Transverse colon (tissue), 4 donors: ENCODE results near the gene PALLD. TPM values are rescaled to one million over a fixed set of nuclear protein-coding genes. Genes with fewer than 3 reads are reported as not detected.
A peak's percentile ranks its signal among the peaks of the same experiment; 100 is the strongest.

Experiments
- DNase-seq: peaks from one replicate; pipeline ENCODE4 v3.0.0-alpha.2; 2019
- H3K27ac ChIP-seq, 4 donors: fragments of 200-600 bp; sonication (generic); 2 replicates each; pipeline ENCODE4 v1.5.1; 2016 to 2018; ENCODE audit warnings: inconsistent platforms in 4 of 4
- H3K27me3 ChIP-seq: fragments of 200-600 bp; sonication (generic); 2 replicates; pipeline ENCODE4 v1.5.1; 2017; ENCODE audit warnings: inconsistent platforms
- H3K36me3 ChIP-seq, 4 donors: fragments of 200-600 bp; sonication (generic); 2 replicates each; pipeline ENCODE4 v1.5.1; 2017 to 2019; ENCODE audit warnings: inconsistent platforms in 4 of 4
- H3K4me1 ChIP-seq, 4 donors: fragments of 200-600 bp; sonication (generic); 2 replicates each; pipeline ENCODE4 v1.5.1; 2017 to 2020; ENCODE audit warnings: inconsistent platforms in 4 of 4
- H3K4me3 ChIP-seq, 4 donors: fragments of 200-600 bp; sonication (generic); 1 replicate in 1 of 4; 2 replicates in 3 of 4; pipeline versions ENCODE4 v1.5.1 to v1.6.1; 2017 to 2019; ENCODE audit warnings: inconsistent platforms in 4 of 4
- H3K9me3 ChIP-seq, 2 donors: fragments of 200-600 bp; sonication (generic); 2 replicates each; pipeline ENCODE4 v1.5.1; 2017 to 2019; ENCODE audit warnings: inconsistent platforms in 2 of 2
- EP300 ChIP-seq: sonication (generic); formaldehyde crosslinking; IDR thresholded peaks from one replicate; pipeline ENCODE4 v1.6.1; 2017; ENCODE audit warnings: antibody characterized with exemption, low read depth
- POLR2A ChIP-seq: fragments of 450-650 bp; IDR thresholded peaks from one replicate; pipeline ENCODE4 v1.6.1; 2016; ENCODE audit warnings: antibody characterized with exemption, mild to moderate bottlenecking, moderate library complexity
- POLR2AphosphoS5 ChIP-seq, 3 donors: sonication (generic); formaldehyde crosslinking; IDR thresholded peaks; one replicate each; pipeline ENCODE4 v1.6.1; 2016; ENCODE audit warnings: antibody characterized with exemption in 3 of 3
- WGBS, 2 donors: methylation state at CpG; one replicate each; pipeline ENCODE4 v1.1.5; 2018; ENCODE audit warnings: low coverage in 1 of 2; 5-methylcytosine and 5-hydroxymethylcytosine counted together
- in situ Hi-C, 4 donors: fragments of 200-750 bp; cut with MboI; loops; one replicate each; pipeline versions ENCODE4 v1.15.0 to v1.15.1; 2017; ENCODE audit warnings: low sequenced_read_pairs in 3 of 4, low pct_ligation_motif_present in 1 of 4, low pct_unique_long_range_greater_than_20kb in 1 of 4
- intact Hi-C: fragments of 100-400 bp; cut with DNase I; formaldehyde crosslinking; loops from one replicate; pipeline ENCODE4 v1.15.1; 2023; ENCODE audit warnings: low total_unique reads
- total RNA-seq, 4 donors: library from RNA; depleted of rRNA; stranded (reverse); fragments of >200 nt; gene quantifications; one replicate each; pipeline ENCODE4 v1.1.0, GENCODE V29; 2016
- TF ChIP-seq, protein P1 (sequence below), 5 experiments: fragments of 200-600 bp in 3 of 5; fragments of 450-650 bp in 2 of 5; sonication (generic) in 3 of 5; IDR thresholded peaks; 1 replicate in 2 of 5; 2 replicates in 3 of 5; pipeline ENCODE4 v1.5.1; 2016 to 2017; ENCODE audit warnings: antibody characterized with exemption in 5 of 5, inconsistent platforms in 3 of 5, mild to moderate bottlenecking in 2 of 5, moderate library complexity in 1 of 5

The PALLD gene
- total RNA-seq, 4 donors from 2014 or later, result 230 to 309 (median 278) TPM

DNA sequence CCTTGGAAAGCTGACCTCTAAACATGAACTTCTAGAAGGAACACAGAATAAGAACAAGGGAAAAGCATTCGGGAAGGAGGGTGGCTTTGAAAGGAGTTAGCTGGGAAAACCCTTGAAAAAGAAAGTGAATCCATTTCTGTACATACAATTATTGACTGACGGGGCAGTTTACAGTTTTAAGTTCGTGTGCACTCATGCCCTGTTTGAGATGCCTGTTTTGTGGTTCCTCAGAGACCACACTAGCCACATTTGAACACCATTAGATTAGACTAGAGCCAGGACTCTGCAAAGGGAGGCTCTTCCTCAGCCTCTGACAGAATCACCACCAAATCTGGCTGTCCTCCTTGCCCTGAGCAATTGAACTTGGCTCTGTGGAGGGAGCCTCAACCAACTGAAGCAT, 158.3 kb downstream of the PALLD start:
- no peak for DNase-seq
- peak overlapping the region in 3 of 4 donors; percentile 30 to 46 (median 37) for H3K4me3 ChIP-seq
- TF ChIP-seq POLR2A (no peak), EP300 (no peak), POLR2AphosphoS5 (IDR thresholded peaks at IDR 0.05) (no peak)
- TF ChIP-seq, protein P1, sequence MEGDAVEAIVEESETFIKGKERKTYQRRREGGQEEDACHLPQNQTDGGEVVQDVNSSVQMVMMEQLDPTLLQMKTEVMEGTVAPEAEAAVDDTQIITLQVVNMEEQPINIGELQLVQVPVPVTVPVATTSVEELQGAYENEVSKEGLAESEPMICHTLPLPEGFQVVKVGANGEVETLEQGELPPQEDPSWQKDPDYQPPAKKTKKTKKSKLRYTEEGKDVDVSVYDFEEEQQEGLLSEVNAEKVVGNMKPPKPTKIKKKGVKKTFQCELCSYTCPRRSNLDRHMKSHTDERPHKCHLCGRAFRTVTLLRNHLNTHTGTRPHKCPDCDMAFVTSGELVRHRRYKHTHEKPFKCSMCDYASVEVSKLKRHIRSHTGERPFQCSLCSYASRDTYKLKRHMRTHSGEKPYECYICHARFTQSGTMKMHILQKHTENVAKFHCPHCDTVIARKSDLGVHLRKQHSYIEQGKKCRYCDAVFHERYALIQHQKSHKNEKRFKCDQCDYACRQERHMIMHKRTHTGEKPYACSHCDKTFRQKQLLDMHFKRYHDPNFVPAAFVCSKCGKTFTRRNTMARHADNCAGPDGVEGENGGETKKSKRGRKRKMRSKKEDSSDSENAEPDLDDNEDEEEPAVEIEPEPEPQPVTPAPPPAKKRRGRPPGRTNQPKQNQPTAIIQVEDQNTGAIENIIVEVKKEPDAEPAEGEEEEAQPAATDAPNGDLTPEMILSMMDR (IDR thresholded peaks at IDR 0.05), result no peak
- peak overlapping the region; percentile 58 to 80 (median 70) for H3K27ac ChIP-seq
- in situ Hi-C loops (no loop called here), intact Hi-C loops (no loop called here)
- H3K4me1 ChIP-seq, result peaks cover 0 to 38% (median 13%) of the 10 kb centered on the region in 4 donors
- H3K27me3 ChIP-seq, result no peaks in the 10 kb centered on the region
- WGBS, 2 donors, result 34 to 52% methylated on average over 3 of the region's 3 CpGs
- no peaks in the 10 kb centered on the region for H3K36me3 ChIP-seq
- no peaks in the 10 kb centered on the region for H3K9me3 ChIP-seq

DNA sequence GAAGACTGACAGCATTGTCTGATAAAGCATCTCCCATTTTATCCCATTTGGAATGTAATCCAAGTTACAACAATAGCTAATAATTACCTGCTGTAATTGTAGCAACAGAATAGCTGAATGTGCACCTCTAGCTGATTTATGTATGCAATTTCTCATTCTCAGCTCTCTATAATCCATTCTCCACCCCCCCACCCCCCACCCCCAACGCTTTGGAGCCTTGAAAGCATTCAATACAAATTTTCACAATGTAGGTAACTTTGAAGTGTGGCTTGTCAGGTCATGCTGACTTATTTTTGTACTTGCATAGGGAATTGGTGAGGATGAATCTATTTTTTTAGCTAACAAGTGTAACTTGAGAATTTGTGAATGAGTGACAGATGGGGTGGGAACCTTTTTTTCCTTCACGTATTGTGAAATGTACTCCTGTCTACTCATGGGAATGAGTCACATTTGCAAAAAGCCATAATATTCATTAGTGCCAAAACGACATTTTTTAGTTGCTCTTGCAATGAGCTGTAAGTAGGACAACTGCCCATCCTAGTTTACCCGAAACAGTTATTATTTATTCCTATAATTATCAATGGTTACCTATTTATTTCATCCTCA, 159.3 kb downstream of the PALLD start:
- Histone ChIP-seq H3K9me3 (no peaks in the 10 kb centered on the region), H3K27me3 (no peaks in the 10 kb centered on the region), H3K4me1 (peaks cover 0 to 39% (median 13%) of the 10 kb centered on the region in 4 donors), H3K4me3 (peak overlapping the region in 3 of 4 donors; percentile 30 to 46 (median 37)), H3K36me3 (no peaks in the 10 kb centered on the region), H3K27ac (peak overlapping the region in 3 of 4 donors; percentile 65 to 80 (median 75))
- TF ChIP-seq POLR2A (no peak), EP300 (no peak), POLR2AphosphoS5 (IDR thresholded peaks at IDR 0.05) (peak in 1 of 3 donors; percentile 19)
- intact Hi-C loops, result no loop called here
- WGBS, 2 donors, result 49 to 57% methylated on average over 4 of the region's 4 CpGs
- in situ Hi-C loops, result no loop called here
- DNase-seq, result no peak

DNA sequence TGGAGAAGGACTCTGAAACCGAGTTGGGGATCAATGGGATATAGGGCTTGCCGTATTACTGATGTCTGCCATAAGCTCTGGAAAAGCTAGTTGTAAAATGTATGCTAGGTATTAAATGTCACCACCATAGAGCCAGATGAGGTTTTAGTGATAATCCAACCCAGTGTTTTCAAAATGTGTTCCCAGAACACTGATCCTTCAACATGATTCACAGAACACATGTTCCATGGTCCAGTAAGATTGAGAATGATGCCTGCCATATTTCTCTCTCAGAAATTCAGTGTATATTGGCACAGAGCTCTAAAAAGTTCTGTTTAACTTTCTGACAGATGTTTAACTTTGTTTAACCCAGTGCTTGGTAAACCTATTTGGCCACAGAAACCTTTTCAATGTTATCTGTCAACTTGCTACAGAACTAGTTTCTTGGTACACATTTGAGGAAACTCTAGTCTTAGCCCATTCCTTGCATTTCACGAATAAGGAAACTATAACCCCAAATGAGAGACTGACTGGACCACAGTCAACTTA, 160.2 kb downstream of the PALLD start:
- TF ChIP-seq EP300, result no peak
- TF ChIP-seq, protein P1 (IDR thresholded peaks at IDR 0.05), result no peak
- intact Hi-C loops, result no loop called here
- Histone ChIP-seq H3K4me1 (peaks cover 0 to 45% (median 17%) of the 10 kb centered on the region in 4 donors), H3K4me3 (no peak overlapping the region), H3K27me3 (no peaks in the 10 kb centered on the region), H3K27ac (no peak overlapping the region), H3K36me3 (no peaks in the 10 kb centered on the region), H3K9me3 (no peaks in the 10 kb centered on the region)
- no peak for DNase-seq
- in situ Hi-C loops, result no loop called here
- WGBS, 2 donors, result 74 to 85% methylated on average over 3 of the region's 3 CpGs

DNA sequence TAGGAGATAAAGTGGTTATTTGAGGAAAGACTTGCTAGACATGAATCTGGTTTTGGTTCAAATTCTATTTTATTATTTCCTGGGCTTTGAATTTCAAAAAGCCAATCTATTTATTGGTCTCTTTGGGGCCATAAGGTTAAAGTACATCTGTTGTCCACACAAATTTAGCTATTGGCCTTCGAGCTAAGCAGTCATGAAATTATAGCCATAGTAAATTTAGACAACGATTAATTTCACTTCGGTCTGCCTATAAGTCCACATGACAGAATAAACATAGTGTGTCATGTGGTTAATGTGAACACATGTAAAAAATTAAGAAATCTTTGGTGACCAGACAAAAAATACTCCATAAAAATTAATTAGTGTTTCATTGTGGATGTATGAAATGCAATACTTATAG, 161.9 kb downstream of the PALLD start:
- Histone ChIP-seq H3K4me3 (no peak overlapping the region), H3K27ac (no peak overlapping the region), H3K4me1 (peaks cover 2 to 59% (median 31%) of the 10 kb centered on the region in 4 donors), H3K27me3 (no peaks in the 10 kb centered on the region), H3K9me3 (no peaks in the 10 kb centered on the region), H3K36me3 (no peaks in the 10 kb centered on the region)
- DNase-seq, result no peak
- intact Hi-C loops (no loop called here), in situ Hi-C loops (no loop called here)
- TF ChIP-seq POLR2AphosphoS5 (IDR thresholded peaks at IDR 0.05) (no peak), EP300 (no peak), POLR2A (no peak)
- TF ChIP-seq, protein P1 (IDR thresholded peaks at IDR 0.05), result no peak
- WGBS, 2 donors, result 28 to 63% methylated on average over 3 of the region's 3 CpGs
